Astrocyte of the spinal cord (primary cell): ENCODE data around the gene SERINC1.

Experiments used
- DNase-seq: peaks from one replicate; pipeline ENCODE4 v3.0.0; 2011; ENCODE audit warnings: low read depth, low spot score
- H3K4me3 ChIP-seq: 2 replicates; pipeline ENCODE4 v1.5.1; 2011; ENCODE audit warnings: low read depth, mild to moderate bottlenecking, low read length, moderate library complexity
- CTCF ChIP-seq: IDR thresholded peaks from 2 replicates; pipeline ENCODE4 v1.5.1; 2012; ENCODE audit warnings: low read depth, mild to moderate bottlenecking, low read length, inconsistent platforms
- in situ Hi-C: cut with HindIII; loops from 2 replicates; pipeline ENCODE4 v1.10.0; 2017; ENCODE audit warnings: low sequenced_read_pairs

SERINC1 gene

GRCh38 chr6:122445274-122445673, 26.3 kb downstream of the SERINC1 start:
- DNase-seq: no peak
- TF ChIP-seq CTCF: no peak
- in situ Hi-C loops: no loop called here
- no peak overlapping the region for H3K4me3 ChIP-seq

GRCh38 chr6:122438975-122439374, 32.6 kb downstream of the SERINC1 start:
- DNase-seq: no peak
- no peak overlapping the region for H3K4me3 ChIP-seq
- in situ Hi-C loops: no loop called here
- TF ChIP-seq CTCF: no peak

- no peak for DNase-seq
- in situ Hi-C loops: no loop called here
- no peak for TF ChIP-seq CTCF
- no peak overlapping the region for H3K4me3 ChIP-seq
Measured at GRCh38 chr6:122432816-122433215, 38.8 kb downstream of the SERINC1 start.

- DNase-seq: no peak
- no peak overlapping the region for H3K4me3 ChIP-seq
- in situ Hi-C loops: no loop called here
- no peak for TF ChIP-seq CTCF
Measured at GRCh38 chr6:122431780-122432179, 39.8 kb downstream of the SERINC1 start.

- in situ Hi-C loops: no loop called here
- no peak for TF ChIP-seq CTCF
- no peak overlapping the region for H3K4me3 ChIP-seq
- no peak for DNase-seq
Measured at GRCh38 chr6:122429323-122429722, 42.3 kb downstream of the SERINC1 start.

- DNase-seq: no peak
- H3K4me3 ChIP-seq: no peak overlapping the region
- TF ChIP-seq CTCF: no peak
- in situ Hi-C loops: no loop called here
Measured at GRCh38 chr6:122428781-122429180, 42.8 kb downstream of the SERINC1 start.

GRCh38 chr6:122426597-122426996, 45.0 kb downstream of the SERINC1 start:
- DNase-seq: no peak
- in situ Hi-C loops: no loop called here
- no peak overlapping the region for H3K4me3 ChIP-seq
- TF ChIP-seq CTCF: no peak
